ENCODE results near the gene SPACA9.

The SPACA9 gene

GRCh38 chr9:132892400-132892799 lies 13.7 kb downstream of the SPACA9 start:
- H3K4me3 ChIP-seq (replicated peaks; ENCODE audit: low read depth, low read length), result no peak overlapping the region
- DNase-seq (ENCODE audit: extremely low read depth, low read depth), result no peak
- TF ChIP-seq CTCF (IDR thresholded peaks at IDR 0.05; ENCODE audit: low read depth, low read length, missing control alignments), result no peak

- DNase-seq (ENCODE audit: extremely low read depth, low read depth), result no peak
- TF ChIP-seq CTCF (IDR thresholded peaks at IDR 0.05; ENCODE audit: low read depth, low read length, missing control alignments), result no peak
- no peak overlapping the region for H3K4me3 ChIP-seq (replicated peaks; ENCODE audit: low read depth, low read length)
Observed at GRCh38 chr9:132894346-132894745, 15.6 kb downstream of the SPACA9 start.

- no peak for TF ChIP-seq CTCF (IDR thresholded peaks at IDR 0.05; ENCODE audit: low read depth, low read length, missing control alignments)
- no peak for DNase-seq (ENCODE audit: extremely low read depth, low read depth)
- no peak overlapping the region for H3K4me3 ChIP-seq (replicated peaks; ENCODE audit: low read depth, low read length)
Observed at GRCh38 chr9:132894862-132895835, 16.5 kb downstream of the SPACA9 start.

- H3K4me3 ChIP-seq (replicated peaks; ENCODE audit: low read depth, low read length), result no peak overlapping the region
- TF ChIP-seq CTCF (IDR thresholded peaks at IDR 0.05; ENCODE audit: low read depth, low read length, missing control alignments), result no peak
- no peak for DNase-seq (ENCODE audit: extremely low read depth, low read depth)
Observed at GRCh38 chr9:132896264-132896663, 17.6 kb downstream of the SPACA9 start.

GRCh38 chr9:132896906-132897305 lies 18.2 kb downstream of the SPACA9 start:
- H3K4me3 ChIP-seq (replicated peaks; ENCODE audit: low read depth, low read length), result no peak overlapping the region
- no peak for DNase-seq (ENCODE audit: extremely low read depth, low read depth)
- no peak for TF ChIP-seq CTCF (IDR thresholded peaks at IDR 0.05; ENCODE audit: low read depth, low read length, missing control alignments)

GRCh38 chr9:132898051-132898450 lies 19.4 kb downstream of the SPACA9 start:
- H3K4me3 ChIP-seq (replicated peaks; ENCODE audit: low read depth, low read length), result no peak overlapping the region
- no peak for TF ChIP-seq CTCF (IDR thresholded peaks at IDR 0.05; ENCODE audit: low read depth, low read length, missing control alignments)
- DNase-seq (ENCODE audit: extremely low read depth, low read depth), result no peak
